8988T (cell line): ENCODE measurements around the gene FMO4.
A peak's percentile ranks its signal among the peaks of the same experiment; 100 is the strongest.
"Not testable (repeated sequence)": the region's sequence is repeated elsewhere in the genome, so short reads cannot be mapped to it uniquely, and the experiment has no call there.

Experiments used
- DNase-seq: peaks from one replicate; pipeline ENCODE4 v3.0.0; 2011

FMO4 gene

DNA sequence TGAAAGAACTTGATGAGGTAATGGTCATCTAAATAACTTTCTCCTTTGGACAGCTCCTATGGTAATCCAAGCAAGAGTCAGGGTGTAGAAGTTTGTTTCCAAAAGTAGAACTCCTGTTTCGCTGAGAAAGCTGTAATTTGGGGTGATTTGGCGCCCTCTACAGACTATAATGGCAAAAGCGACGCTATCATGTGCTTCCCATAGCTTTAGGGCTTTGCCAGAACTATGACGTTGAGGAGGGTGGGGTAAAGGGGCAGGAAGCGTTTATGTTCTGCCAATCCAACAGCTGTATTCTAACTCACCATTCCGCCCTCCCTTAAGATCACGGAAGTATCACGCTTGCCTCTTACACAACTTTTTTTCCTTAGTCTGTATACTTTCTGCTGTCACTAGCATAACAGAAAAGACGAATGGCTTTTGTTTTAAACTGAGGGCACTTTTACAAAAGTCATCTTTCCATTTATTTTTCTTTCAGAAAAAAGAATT, at the start of gene FMO4:
Gene FMO4 (plus strand): TSS at position 349 of the 486 bp plus-strand sequence. CDS start 5,643 bp downstream, outside the sequence.
- peak; percentile 52 for DNase-seq

DNA sequence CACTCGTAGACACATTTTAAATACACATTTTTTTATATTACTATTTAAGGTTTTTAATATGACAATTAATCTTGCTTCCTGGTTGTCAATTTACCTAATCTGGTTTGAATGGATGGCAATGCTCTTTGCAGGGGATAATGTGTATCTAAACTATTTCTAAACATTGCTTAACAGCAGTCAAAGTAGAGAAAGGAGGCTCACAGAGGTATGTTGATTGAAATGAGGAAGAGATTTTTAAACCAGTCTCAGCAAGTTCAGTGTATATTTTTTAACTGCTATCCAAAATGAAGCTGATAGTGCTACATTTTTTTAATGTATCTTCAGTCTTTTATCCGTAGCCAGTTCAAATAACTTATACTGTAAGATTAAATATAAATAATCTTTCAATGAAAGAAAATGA, 48.3 kb upstream of the FMO4 start:
- DNase-seq = no peak

DNA sequence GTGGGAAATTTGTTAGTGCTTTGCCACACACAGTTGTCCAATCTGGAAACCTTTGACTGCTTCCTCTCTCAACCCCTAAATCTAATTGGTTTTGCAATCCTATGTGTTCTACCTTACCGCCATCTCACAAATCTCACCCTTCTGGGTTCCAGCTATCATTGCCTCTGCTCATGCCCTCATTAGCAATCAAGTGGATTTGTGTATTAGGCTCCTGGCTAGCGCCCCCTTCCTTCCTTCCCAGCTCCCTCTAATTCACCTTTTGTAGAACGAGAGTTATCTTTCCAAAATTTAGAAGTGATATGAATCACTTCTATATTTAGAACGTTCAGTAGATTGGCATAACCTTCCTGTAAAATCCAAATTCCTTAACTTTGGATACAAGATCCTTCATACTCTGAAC, 47.1 kb upstream of the FMO4 start:
- no peak for DNase-seq

DNA sequence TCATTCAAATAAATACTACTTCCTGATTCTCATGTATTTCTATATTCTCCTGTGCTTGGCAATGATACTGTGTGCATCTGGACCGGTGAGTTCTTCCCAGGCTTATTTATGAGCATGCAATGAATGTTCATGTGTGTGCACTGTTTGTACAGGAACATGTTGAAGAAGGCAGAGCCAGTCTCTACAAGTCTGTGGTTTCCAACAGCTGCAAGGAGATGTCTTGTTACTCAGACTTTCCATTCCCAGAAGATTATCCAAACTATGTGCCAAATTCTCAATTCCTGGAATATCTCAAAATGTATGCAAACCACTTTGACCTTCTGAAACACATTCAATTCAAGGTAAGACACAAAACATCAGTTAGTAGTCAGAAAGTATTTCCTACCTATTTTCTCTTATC, 46.6 kb upstream of the FMO4 start:
- DNase-seq = no peak

DNA sequence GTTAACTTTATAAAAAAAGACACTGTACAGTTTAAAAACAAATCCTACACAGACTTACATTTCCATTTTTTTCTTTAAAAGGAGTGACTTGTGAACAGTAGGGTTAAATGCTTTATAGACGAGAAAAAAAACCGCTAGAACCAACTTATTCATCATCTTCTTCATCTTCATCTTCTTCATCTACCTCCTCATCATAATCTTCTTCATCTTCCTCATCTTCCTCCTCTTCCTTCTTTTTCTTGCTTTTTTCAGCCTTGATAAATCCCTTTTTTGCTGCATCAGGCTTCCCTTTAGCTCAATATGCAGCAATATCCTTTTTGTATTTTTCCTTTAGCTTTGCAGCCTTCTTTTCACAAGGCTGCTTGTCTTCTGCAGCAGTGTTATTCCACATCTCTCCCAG, 43.2 kb upstream of the FMO4 start:
- DNase-seq = no peak

DNA sequence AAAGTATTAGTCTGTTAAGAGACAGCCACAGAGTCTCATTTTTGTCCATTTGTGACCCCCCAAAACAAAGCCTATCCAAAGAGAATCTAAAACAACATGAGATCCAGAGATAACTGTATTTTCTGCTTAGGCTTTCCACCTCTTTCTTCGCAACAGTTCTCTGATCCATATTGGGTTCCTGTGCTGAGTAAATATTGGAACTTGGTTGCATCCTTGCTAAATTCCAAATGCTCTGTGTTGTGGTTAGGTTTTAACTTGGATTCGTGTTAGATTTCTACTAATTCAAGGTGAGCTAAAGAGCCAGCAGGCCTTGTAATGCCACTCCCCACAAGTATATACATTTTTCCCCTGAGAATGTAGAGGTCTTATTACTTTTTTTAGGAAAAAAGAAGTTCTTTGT, 36.4 kb upstream of the FMO4 start:
- no peak for DNase-seq

DNA sequence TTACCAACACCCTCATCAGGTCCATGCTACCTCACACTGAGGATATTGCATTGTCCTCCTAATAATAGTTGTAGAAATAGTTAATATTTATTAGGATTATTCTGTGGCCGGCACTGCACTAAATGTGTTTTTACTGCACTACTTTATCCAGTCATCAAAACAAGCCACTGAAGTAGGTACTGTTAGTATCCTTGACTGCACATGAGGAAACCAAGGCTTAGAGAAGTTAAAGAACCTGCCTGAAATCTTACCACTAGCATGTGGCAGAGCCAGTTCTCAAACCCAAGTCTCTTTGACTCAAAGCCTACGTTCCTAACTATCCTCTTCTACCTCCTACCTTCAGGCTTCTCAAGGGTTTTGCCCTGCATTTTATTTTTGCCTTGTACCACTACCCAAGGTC, 34.7 kb upstream of the FMO4 start:
- no peak for DNase-seq

GRCh38 chr1:171279678-171280077, 34.3 kb upstream of the FMO4 start:
- DNase-seq = no peak

DNA sequence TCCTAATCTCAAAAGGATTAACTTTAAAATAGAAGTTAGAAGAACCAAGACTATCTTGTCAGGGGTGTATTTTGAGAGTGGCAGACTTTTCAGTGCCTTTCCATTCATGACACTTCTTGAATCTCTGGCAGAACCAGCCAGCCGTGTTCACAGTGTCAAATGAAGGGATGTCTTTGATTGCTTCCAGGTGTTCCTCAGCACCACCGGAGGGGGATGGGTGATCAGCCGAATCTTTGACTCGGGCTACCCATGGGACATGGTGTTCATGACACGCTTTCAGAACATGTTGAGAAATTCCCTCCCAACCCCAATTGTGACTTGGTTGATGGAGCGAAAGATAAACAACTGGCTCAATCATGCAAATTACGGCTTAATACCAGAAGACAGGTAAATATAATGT, 33.4 kb upstream of the FMO4 start:
- DNase-seq = no peak

GRCh38 chr1:171286032-171286705, 27.8 kb upstream of the FMO4 start:
- DNase-seq = no peak

DNA sequence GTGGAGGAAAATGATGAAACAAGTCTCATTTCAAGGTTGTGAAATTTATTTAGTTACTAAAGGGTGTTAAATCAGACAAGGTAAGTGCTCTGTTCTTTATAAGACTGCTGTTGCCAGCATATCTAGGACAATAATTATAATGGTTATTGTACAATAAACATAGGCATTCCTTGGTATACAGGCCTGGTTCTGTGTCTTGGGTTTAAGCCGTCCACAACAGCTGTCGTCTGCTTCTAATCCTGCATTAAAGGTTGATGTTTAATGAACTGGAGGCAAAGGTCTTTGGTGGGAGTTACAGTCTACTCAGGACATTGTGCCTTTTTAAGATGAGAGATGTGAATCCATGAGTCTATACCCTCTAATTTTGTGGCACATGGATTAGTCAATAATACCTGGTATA, 23.4 kb upstream of the FMO4 start:
- no peak for DNase-seq

DNA sequence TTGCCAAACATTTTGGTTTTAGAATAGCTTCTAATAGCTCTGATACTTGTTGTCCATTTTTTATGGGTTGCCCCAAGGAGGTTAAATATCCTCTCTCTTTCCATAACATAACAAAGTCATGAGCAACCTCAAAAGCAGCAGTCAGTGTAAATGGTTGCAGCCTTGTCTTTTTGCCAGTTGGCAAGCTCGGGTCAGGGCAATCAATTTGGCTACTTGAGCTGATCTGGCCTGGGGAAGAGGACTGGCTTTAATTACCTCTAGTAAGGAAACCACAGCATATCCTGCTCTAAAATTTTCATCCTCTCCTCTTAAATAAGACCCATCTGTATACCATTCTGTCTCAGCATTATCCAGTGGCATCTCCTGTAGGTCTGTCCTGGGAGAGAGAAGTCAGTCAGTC, 21.2 kb upstream of the FMO4 start:
- DNase-seq = no peak

GRCh38 chr1:171295383-171295782, 18.6 kb upstream of the FMO4 start:
- not testable (repeated sequence) for DNase-seq

DNA sequence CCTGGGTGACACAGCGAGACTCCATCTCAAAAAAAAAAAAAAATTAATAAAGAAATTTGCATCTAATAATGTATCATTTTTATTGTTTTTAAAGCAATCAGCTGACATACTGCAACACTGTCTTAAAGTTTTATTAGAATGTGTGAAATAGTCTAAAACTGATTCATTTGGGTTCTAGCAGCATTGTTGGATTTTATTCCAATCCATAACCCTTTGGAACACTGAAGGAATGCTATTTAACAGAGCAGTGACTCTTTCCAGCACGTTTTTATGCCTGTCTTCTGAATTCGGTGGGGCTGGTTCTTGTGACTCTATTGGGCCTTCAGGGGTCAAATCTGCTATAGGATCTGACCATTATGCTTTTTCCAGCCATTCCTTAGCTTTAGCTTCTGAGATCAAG, 18.2 kb upstream of the FMO4 start:
- DNase-seq = no peak

- no peak for DNase-seq
These were observed 17.1 kb upstream of the FMO4 start for GRCh38 chr1:171296897-171297296.

GRCh38 chr1:171298696-171299095, 15.3 kb upstream of the FMO4 start:
- DNase-seq = no peak

DNA sequence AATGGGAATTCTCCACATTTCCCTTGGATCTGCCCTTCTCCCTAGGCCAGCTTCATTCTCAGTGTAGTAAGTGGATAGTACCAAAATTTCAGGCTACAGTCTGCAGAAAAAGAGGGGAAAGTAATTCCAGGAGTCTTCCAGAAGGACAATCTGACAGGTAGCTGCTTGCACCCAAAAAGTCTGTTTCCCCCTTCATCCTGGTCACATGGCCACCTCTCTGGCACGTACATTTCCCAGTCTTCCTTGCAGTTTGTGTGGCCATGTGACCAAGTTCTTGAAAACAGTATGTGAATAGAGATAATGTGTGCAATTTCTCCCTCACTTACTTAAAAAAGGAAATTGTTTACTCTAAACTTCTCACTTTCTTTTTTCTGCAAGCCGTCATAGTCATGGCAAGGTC, 14.6 kb upstream of the FMO4 start:
- DNase-seq = no peak

DNA sequence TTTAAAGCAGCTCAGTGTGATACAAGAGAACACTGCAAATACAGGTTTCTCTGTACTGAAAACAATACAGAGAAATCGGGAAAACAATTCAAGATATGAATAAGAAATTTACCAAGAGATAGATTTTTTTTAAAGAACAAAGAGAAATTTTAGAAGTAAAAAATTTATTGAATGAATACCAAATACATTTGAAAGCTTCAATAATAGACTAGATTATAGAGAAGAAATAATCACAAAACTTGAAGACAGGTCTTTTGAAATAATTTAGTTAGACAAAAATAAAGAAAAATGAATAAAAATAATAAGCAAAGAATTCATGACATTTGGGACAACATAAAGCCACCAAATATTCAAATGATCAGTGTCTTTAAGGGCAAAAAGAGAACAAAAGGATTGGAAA, 13.6 kb upstream of the FMO4 start:
- DNase-seq = no peak

GRCh38 chr1:171310661-171311087, 3.3 kb upstream of the FMO4 start:
- no peak for DNase-seq

- no peak for DNase-seq
These were observed 2.0 kb upstream of the FMO4 start for GRCh38 chr1:171311771-171312558.

- no peak for DNase-seq
These were observed 606 bp upstream of the FMO4 start for GRCh38 chr1:171313319-171313834.

GRCh38 chr1:171329251-171329650, 15.3 kb downstream of the FMO4 start:
- no peak for DNase-seq

DNA sequence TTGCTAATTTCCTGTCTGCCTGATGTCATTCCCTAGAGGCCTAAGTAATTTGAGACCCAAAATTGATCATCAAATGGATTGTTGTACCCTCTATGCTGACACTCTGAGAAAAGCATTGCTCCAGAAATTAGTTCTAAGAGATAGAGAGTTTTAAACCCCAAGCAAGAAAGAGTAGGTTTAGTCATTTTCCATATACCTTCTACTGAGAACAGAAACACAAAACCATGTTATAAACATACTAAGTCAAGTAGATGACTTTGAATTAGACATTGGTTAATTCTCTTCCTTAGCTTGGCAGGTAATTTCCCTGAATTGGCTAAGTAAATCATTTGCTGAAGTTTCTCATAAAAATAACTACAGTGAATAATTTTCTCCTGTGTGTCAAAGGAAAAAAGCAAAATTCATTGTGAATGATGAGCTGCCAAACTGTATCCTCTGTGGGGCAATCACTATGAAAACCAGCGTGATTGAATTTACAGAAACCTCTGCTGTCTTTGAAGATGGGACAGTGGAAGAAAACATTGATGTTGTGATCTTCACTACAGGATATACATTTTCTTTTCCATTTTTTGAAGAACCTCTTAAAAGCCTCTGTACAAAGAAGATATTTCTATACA, 20.1 kb downstream of the FMO4 start:
- no peak for DNase-seq

DNA sequence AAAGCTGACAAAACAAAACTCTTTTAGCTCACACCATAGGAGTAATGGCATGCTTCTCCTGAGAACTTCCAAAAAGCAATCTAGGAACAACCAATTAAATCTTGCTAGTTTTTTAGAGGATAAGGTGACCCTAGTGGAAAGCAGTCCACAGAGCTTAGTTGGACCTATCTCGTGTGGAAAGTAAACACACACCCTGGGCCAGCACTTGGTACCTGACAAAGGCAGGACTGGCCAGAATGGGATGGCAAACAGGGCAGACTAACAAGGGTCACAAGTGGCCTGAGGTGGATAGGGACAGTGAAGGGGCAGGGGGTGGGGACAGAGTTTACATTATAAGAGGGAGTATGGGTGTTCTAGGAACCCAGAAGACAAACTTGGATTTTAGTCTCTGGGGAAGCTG, 22.0 kb downstream of the FMO4 start:
- DNase-seq = no peak
